ENCODE data around the gene DNAH14. TPM values are rescaled to one million over a fixed set of nuclear protein-coding genes. Genes with fewer than 3 reads are reported as not detected.

DNAH14 gene
- total RNA-seq, 2 donors from 2014 or later, result 16.9 to 33.3 TPM

GRCh38 chr1:225425201-225425786, 495.8 kb downstream of the DNAH14 start:
- WGBS, 2 donors, result 47 to 48% methylated on average over 5 of the region's 5 CpGs
- intact Hi-C loops (cut with DNase I), result no loop called here

GRCh38 chr1:225426395-225427234, 497.1 kb downstream of the DNAH14 start:
- DNase-seq (peak in 3 of 4 donors; percentile 39 to 54 (median 41)), ATAC-seq (peak; percentile 8)
- peak overlapping the region; percentile 64 to 78 for H3K4me3 ChIP-seq
- H3K27me3 ChIP-seq, result no peaks in the 10 kb centered on the region
- TF ChIP-seq POLR2A (IDR thresholded peaks at IDR 0.05), result peak in 1 of 3 donors; percentile 23
- no peak for TF ChIP-seq CTCF (IDR thresholded peaks at IDR 0.05)
- 4 to 5% methylated on average over 34 to 36 of the region's 36 CpGs for WGBS, 2 donors
- peak overlapping the region; percentile 92 to 97 (median 94) for H3K27ac ChIP-seq
- H3K36me3 ChIP-seq (replicated peaks in 1 of 2; ENCODE audit: insufficient read depth in 1 of 2, low read depth in 2 of 2), result no peaks in the 10 kb centered on the region
- H3K4me1 ChIP-seq, result peaks cover 47% of the 10 kb centered on the region
- no peaks in the 10 kb centered on the region for H3K9me3 ChIP-seq
- intact Hi-C loops (cut with DNase I), result no loop called here

More at GRCh38 chr1:225425201-225425786, 495.8 kb downstream of the DNAH14 start:
- no peaks in the 10 kb centered on the region for H3K27me3 ChIP-seq
- TF ChIP-seq CTCF (IDR thresholded peaks at IDR 0.05), result no peak
- peak in 2 of 3 donors; percentile 14 for TF ChIP-seq POLR2A (IDR thresholded peaks at IDR 0.05)
- H3K4me1 ChIP-seq, result peaks cover 47% of the 10 kb centered on the region
- ATAC-seq (no peak), DNase-seq (no peak)
- H3K36me3 ChIP-seq (replicated peaks in 1 of 2; ENCODE audit: insufficient read depth in 1 of 2, low read depth in 2 of 2), result no peaks in the 10 kb centered on the region
- H3K9me3 ChIP-seq, result no peaks in the 10 kb centered on the region
- peak overlapping the region in 2 of 4 donors; percentile 93 to 97 for H3K27ac ChIP-seq
- H3K4me3 ChIP-seq, result no peak overlapping the region

GRCh38 chr1:225427235-225428067, 498.0 kb downstream of the DNAH14 start, which contains the start of gene LBR:
Gene LBR, minus strand, starts transcription at chr1:225428038. Its CDS starts 3,963 bp downstream, at chr1:225424075.
- Histone ChIP-seq H3K4me1 (peaks cover 39% of the 10 kb centered on the region), H3K27ac (peak within 1 kb of the TSS; percentile 92 to 97 (median 94)), H3K4me3 (peak within 1 kb of the TSS; percentile 64 to 78), H3K27me3 (no peaks in the 10 kb centered on the region), H3K9me3 (no peaks in the 10 kb centered on the region), H3K36me3 (replicated peaks in 1 of 2; ENCODE audit: insufficient read depth in 1 of 2, low read depth in 2 of 2) (no peaks in the 10 kb centered on the region)
- ATAC-seq (peak; percentile 13), DNase-seq (peak in 3 of 4 donors; percentile 43 to 49 (median 47))
- intact Hi-C loops (cut with DNase I), result no loop called here
- 0 to 1% methylated on average over 40 to 76 of the region's 94 CpGs for WGBS, 2 donors
- TF ChIP-seq CTCF (IDR thresholded peaks at IDR 0.05) (peak in 2 of 7 experiments; percentile 4 to 12), POLR2A (IDR thresholded peaks at IDR 0.05) (peak in 2 of 3 donors; percentile 64 to 75)

GRCh38 chr1:225428068-225428880, 498.8 kb downstream of the DNAH14 start:
- H3K9me3 ChIP-seq, result no peaks in the 10 kb centered on the region
- TF ChIP-seq POLR2A (IDR thresholded peaks at IDR 0.05) (peak; percentile 60 to 83 (median 79)), CTCF (IDR thresholded peaks at IDR 0.05) (no peak)
- 0 to 1% methylated on average over 27 to 79 of the region's 81 CpGs for WGBS, 2 donors
- DNase-seq, result peak; percentile 91 to 94 (median 92)
- H3K4me3 ChIP-seq, result peak overlapping the region; percentile 17 to 78
- intact Hi-C loops (cut with DNase I), result no loop called here
- H3K36me3 ChIP-seq (replicated peaks in 1 of 2; ENCODE audit: insufficient read depth in 1 of 2, low read depth in 2 of 2), result no peaks in the 10 kb centered on the region
- H3K4me1 ChIP-seq, result peaks cover 31% of the 10 kb centered on the region
- peak overlapping the region; percentile 92 to 97 (median 94) for H3K27ac ChIP-seq
- H3K27me3 ChIP-seq, result no peaks in the 10 kb centered on the region
- peak; percentile 92 for ATAC-seq

Measured in body of pancreas (tissue), 4 donors.